ENCODE measurements around the gene NSMCE1.

NSMCE1 gene

GRCh38 chr16:27195941-27196595, 72.5 kb downstream of the NSMCE1 start:
- TF ChIP-seq TSHZ2 (CRISPR knock-in tag; IDR thresholded peaks at IDR 0.05) (no peak), ARNTL (CRISPR knock-in tag; IDR thresholded peaks at IDR 0.05; ENCODE audit: borderline replicate concordance, low read depth) (no peak), ZNF8 (CRISPR knock-in tag; IDR thresholded peaks at IDR 0.05) (no peak), PATZ1 (CRISPR knock-in tag; IDR thresholded peaks at IDR 0.05; ENCODE audit: borderline replicate concordance) (no peak), POU6F1 (CRISPR knock-in tag; IDR thresholded peaks at IDR 0.05; ENCODE audit: borderline replicate concordance, low read depth) (no peak), ZC3H10 (CRISPR knock-in tag; IDR thresholded peaks at IDR 0.05) (no peak), CREB5 (CRISPR knock-in tag; IDR thresholded peaks at IDR 0.05; ENCODE audit: low read depth) (no peak), ZFP30 (CRISPR knock-in tag; IDR thresholded peaks at IDR 0.05) (no peak), ESRRG (CRISPR knock-in tag; IDR thresholded peaks at IDR 0.05) (no peak), CSRNP3 (CRISPR knock-in tag; IDR thresholded peaks at IDR 0.05) (no peak), ISL1 (CRISPR knock-in tag; IDR thresholded peaks at IDR 0.05) (no peak), ZNF70 (CRISPR knock-in tag; IDR thresholded peaks at IDR 0.05) (no peak), GLIS3 (CRISPR knock-in tag; IDR thresholded peaks at IDR 0.05) (no peak), TCF4 (CRISPR knock-in tag; IDR thresholded peaks at IDR 0.05; ENCODE audit: borderline replicate concordance) (no peak)
- ATAC-seq: no peak

GRCh38 chr16:27195076-27195741, 73.4 kb downstream of the NSMCE1 start:
- ATAC-seq: no peak
- TF ChIP-seq GLIS3 (CRISPR knock-in tag; IDR thresholded peaks at IDR 0.05): no peak
- TF ChIP-seq ARNTL (CRISPR knock-in tag; IDR thresholded peaks at IDR 0.05; ENCODE audit: borderline replicate concordance, low read depth): no peak
- no peak for TF ChIP-seq POU6F1 (CRISPR knock-in tag; IDR thresholded peaks at IDR 0.05; ENCODE audit: borderline replicate concordance, low read depth)
- TF ChIP-seq PATZ1 (CRISPR knock-in tag; IDR thresholded peaks at IDR 0.05; ENCODE audit: borderline replicate concordance): no peak
- TF ChIP-seq CSRNP3 (CRISPR knock-in tag; IDR thresholded peaks at IDR 0.05): no peak
- TF ChIP-seq CSDC2 (CRISPR knock-in tag; IDR thresholded peaks at IDR 0.05): no peak
- TF ChIP-seq ESRRG (CRISPR knock-in tag; IDR thresholded peaks at IDR 0.05): no peak
- no peak for TF ChIP-seq ZFP30 (CRISPR knock-in tag; IDR thresholded peaks at IDR 0.05)
- no peak for TF ChIP-seq CREB5 (CRISPR knock-in tag; IDR thresholded peaks at IDR 0.05; ENCODE audit: low read depth)
- TF ChIP-seq TSHZ2 (CRISPR knock-in tag; IDR thresholded peaks at IDR 0.05): no peak
- no peak for TF ChIP-seq PPARA (CRISPR knock-in tag; IDR thresholded peaks at IDR 0.05; ENCODE audit: borderline replicate concordance)
- TF ChIP-seq ZNF8 (CRISPR knock-in tag; IDR thresholded peaks at IDR 0.05): no peak

All from SK-N-SH treated with all-trans-retinoic acid at 6 μM for 48 hours (cell line).